ENCODE results near the gene PRPF40B. TPM values are rescaled to one million over a fixed set of nuclear protein-coding genes. Genes with fewer than 3 reads are reported as not detected.
A peak's percentile ranks its signal among the peaks of the same experiment; 100 is the strongest.

PRPF40B gene
- total and polyA plus RNA-seq, 2 of the 13 experiments (the other 11 are each of a cell fraction or from before 2014, with no cell fraction given), result 5.0 to 7.8 TPM

DNA sequence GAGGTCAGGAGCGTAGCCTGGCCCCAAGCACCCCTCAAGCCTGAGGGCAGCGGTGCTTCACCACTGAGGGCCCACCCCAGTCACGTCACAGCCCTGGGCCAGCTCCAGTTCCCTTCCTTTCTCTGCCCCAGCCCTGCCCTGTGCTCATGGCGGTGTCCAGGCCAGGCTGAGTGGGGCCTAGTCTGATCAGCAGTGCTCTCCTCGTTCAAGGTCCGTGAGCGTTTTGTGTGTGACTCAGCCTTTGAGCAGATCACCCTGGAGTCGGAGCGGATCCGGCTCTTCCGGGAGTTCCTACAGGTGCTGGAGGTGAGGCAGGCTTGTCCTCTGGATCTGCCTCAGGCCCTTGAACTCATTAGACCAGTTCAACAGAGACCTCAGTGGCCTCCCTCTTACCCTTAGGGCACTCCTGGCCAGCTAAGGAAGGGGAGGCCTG is 19.0 kb downstream of the PRPF40B start (continued):
- TF ChIP-seq, protein P1, sequence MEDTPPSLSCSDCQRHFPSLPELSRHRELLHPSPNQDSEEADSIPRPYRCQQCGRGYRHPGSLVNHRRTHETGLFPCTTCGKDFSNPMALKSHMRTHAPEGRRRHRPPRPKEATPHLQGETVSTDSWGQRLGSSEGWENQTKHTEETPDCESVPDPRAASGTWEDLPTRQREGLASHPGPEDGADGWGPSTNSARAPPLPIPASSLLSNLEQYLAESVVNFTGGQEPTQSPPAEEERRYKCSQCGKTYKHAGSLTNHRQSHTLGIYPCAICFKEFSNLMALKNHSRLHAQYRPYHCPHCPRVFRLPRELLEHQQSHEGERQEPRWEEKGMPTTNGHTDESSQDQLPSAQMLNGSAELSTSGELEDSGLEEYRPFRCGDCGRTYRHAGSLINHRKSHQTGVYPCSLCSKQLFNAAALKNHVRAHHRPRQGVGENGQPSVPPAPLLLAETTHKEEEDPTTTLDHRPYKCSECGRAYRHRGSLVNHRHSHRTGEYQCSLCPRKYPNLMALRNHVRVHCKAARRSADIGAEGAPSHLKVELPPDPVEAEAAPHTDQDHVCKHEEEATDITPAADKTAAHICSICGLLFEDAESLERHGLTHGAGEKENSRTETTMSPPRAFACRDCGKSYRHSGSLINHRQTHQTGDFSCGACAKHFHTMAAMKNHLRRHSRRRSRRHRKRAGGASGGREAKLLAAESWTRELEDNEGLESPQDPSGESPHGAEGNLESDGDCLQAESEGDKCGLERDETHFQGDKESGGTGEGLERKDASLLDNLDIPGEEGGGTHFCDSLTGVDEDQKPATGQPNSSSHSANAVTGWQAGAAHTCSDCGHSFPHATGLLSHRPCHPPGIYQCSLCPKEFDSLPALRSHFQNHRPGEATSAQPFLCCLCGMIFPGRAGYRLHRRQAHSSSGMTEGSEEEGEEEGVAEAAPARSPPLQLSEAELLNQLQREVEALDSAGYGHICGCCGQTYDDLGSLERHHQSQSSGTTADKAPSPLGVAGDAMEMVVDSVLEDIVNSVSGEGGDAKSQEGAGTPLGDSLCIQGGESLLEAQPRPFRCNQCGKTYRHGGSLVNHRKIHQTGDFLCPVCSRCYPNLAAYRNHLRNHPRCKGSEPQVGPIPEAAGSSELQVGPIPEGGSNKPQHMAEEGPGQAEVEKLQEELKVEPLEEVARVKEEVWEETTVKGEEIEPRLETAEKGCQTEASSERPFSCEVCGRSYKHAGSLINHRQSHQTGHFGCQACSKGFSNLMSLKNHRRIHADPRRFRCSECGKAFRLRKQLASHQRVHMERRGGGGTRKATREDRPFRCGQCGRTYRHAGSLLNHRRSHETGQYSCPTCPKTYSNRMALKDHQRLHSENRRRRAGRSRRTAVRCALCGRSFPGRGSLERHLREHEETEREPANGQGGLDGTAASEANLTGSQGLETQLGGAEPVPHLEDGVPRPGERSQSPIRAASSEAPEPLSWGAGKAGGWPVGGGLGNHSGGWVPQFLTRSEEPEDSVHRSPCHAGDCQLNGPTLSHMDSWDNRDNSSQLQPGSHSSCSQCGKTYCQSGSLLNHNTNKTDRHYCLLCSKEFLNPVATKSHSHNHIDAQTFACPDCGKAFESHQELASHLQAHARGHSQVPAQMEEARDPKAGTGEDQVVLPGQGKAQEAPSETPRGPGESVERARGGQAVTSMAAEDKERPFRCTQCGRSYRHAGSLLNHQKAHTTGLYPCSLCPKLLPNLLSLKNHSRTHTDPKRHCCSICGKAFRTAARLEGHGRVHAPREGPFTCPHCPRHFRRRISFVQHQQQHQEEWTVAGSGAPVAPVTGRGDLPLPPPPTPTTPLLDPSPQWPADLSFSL (CRISPR knock-in tag; IDR thresholded peaks at IDR 0.05), result no peak
- TF ChIP-seq ZMYM3 (CRISPR knock-in tag; IDR thresholded peaks at IDR 0.05) (peak; percentile 14; the same call in 1 of the 2 replicates), HDAC2 (CRISPR knock-in tag; IDR thresholded peaks at IDR 0.05) (0 out of 2 replicates have a peak, but pooled peaks have one; percentile 46), ZC3H4 (CRISPR knock-in tag; IDR thresholded peaks at IDR 0.05; ENCODE audit: borderline replicate concordance) (no peak), HIVEP1 (CRISPR knock-in tag; IDR thresholded peaks at IDR 0.05) (no peak; the same call in 1 of the 2 replicates), PHF8 (CRISPR knock-in tag; IDR thresholded peaks at IDR 0.05) (peak; percentile 64), ZBTB1 (CRISPR knock-in tag; IDR thresholded peaks at IDR 0.05; ENCODE audit: borderline replicate concordance) (no peak), EED (CRISPR knock-in tag; IDR thresholded peaks at IDR 0.05) (no peak), MAFF (IDR thresholded peaks at IDR 0.05; ENCODE audit: low read depth, low read length) (no peak), SRF (IDR thresholded peaks at IDR 0.05; ENCODE audit: low read depth, low read length) (no peak), ZNF7 (CRISPR knock-in tag; IDR thresholded peaks at IDR 0.05) (no peak), JDP2 (CRISPR knock-in tag; IDR thresholded peaks at IDR 0.05; ENCODE audit: borderline replicate concordance) (no peak), FOXA3 (CRISPR knock-in tag; IDR thresholded peaks at IDR 0.05) (peak; percentile 44; the same call in 1 of the 2 replicates), ELF1 (CRISPR knock-in tag; IDR thresholded peaks at IDR 0.05) (peak; percentile 88), ZNF510 (CRISPR knock-in tag; IDR thresholded peaks at IDR 0.05; ENCODE audit: low read depth) (no peak), ZNF598 (CRISPR knock-in tag; IDR thresholded peaks at IDR 0.05; ENCODE audit: borderline replicate concordance) (peak; percentile 56; the same call in 1 of the 2 replicates), ATM (IDR thresholded peaks at IDR 0.05; ENCODE audit: borderline replicate concordance) (no peak), ATF7 (IDR thresholded peaks at IDR 0.05) (no peak), ATF7 (CRISPR knock-in tag; IDR thresholded peaks at IDR 0.05) (no peak), BHLHE40 (IDR thresholded peaks at IDR 0.05; ENCODE audit: low read length) (no peak)
- TF ChIP-seq, protein P2, sequence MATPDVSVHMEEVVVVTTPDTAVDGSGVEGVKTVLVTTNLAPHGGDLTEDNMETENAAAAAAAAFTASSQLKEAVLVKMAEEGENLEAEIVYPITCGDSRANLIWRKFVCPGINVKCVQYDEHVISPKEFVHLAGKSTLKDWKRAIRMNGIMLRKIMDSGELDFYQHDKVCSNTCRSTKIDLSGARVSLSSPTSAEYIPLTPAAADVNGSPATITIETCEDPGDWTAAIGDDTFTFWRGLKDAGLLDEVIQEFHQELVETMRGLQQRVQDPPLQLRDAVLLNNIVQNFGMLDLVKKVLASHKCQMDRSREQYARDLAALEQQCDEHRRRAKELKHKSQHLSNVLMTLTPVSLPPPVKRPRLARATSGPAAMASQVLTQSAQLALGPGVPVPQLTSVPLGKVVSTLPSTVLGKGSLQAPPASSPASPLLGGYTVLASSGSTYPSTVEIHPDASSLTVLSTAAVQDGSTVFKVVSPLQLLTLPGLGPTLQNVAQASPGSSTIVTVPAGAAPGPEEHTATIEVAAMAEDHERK (CRISPR knock-in tag; IDR thresholded peaks at IDR 0.05; ENCODE audit: low read depth), result no peak
- TF ChIP-seq, protein P3, sequence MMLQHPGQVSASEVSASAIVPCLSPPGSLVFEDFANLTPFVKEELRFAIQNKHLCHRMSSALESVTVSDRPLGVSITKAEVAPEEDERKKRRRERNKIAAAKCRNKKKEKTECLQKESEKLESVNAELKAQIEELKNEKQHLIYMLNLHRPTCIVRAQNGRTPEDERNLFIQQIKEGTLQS (CRISPR knock-in tag; IDR thresholded peaks at IDR 0.05), result peak; percentile 76
- TF ChIP-seq, protein P4, sequence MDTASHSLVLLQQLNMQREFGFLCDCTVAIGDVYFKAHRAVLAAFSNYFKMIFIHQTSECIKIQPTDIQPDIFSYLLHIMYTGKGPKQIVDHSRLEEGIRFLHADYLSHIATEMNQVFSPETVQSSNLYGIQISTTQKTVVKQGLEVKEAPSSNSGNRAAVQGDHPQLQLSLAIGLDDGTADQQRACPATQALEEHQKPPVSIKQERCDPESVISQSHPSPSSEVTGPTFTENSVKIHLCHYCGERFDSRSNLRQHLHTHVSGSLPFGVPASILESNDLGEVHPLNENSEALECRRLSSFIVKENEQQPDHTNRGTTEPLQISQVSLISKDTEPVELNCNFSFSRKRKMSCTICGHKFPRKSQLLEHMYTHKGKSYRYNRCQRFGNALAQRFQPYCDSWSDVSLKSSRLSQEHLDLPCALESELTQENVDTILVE (CRISPR knock-in tag; IDR thresholded peaks at IDR 0.05), result peak; percentile 67; the same call in 1 of the 2 replicates

Measured in HepG2 (cell line).